22Rv1 (cell line): ENCODE results near the gene HLA-F.

ENCODE experiments used
- CTCF ChIP-seq: fragments of 450-650 bp; IDR thresholded peaks from 2 replicates; pipeline ENCODE4 v1.5.1; 2017; ENCODE audit warnings: mild to moderate bottlenecking
- ZFX ChIP-seq: fragments of 450-650 bp; IDR thresholded peaks from 2 replicates; pipeline ENCODE4 v1.6.1; 2017; ENCODE audit warnings: antibody characterized with exemption, borderline replicate concordance

GRCh38 chr6:29728173-29728874 lies 5.1 kb downstream of the HLA-F start:
- TF ChIP-seq CTCF: no peak
- TF ChIP-seq ZFX: no peak
